ENCODE data around the gene AADACL4. TPM values are rescaled to one million over a fixed set of nuclear protein-coding genes. Genes with fewer than 3 reads are reported as not detected.

AADACL4 gene
- total RNA-seq, 1 experiment from 2014 or later, result not detected

GRCh38 chr1:12614402-12615158 lies 29.3 kb upstream of the AADACL4 start:
- no peaks in the 10 kb centered on the region for H3K27me3 ChIP-seq (ENCODE audit: insufficient read depth, low read length)
- no peak overlapping the region for H2BK120ac ChIP-seq (ENCODE audit: low read depth, low read length, poor library complexity, severe bottlenecking)
- H3K9me3 ChIP-seq (ENCODE audit: control insufficient read depth, low read depth, low read length), result no peaks in the 10 kb centered on the region
- H3K4ac ChIP-seq (ENCODE audit: low read depth, low read length), result no peak overlapping the region
- H3K4me1 ChIP-seq (ENCODE audit: insufficient read depth, low read length), result no peaks in the 10 kb centered on the region; the same call in 1 of the 2 replicates
- no peaks in the 10 kb centered on the region for H3K79me1 ChIP-seq (ENCODE audit: insufficient read depth, low read depth, low read length, poor library complexity, severe bottlenecking)
- H2AFZ ChIP-seq (ENCODE audit: low read length), result no peak overlapping the region
- H3K4me2 ChIP-seq (ENCODE audit: insufficient read depth, insufficient read length, low read length), result peak overlapping the region; percentile 75
- no peak overlapping the region for H3K23ac ChIP-seq (ENCODE audit: insufficient read length, low read depth, low read length)
- no peak overlapping the region for H3K27ac Mint-ChIP-seq
- H4K91ac ChIP-seq (ENCODE audit: insufficient read length, low read depth, low read length), result no peak overlapping the region
- H3K79me2 ChIP-seq (ENCODE audit: insufficient read depth, low read length), result no peaks in the 10 kb centered on the region
- no peaks in the 10 kb centered on the region for H3K27me3 Mint-ChIP-seq (ENCODE audit: low read depth)
- peaks cover 58 to 59% of the 10 kb centered on the region in 2 experiments for H3K4me1 Mint-ChIP-seq
- no peak overlapping the region for H3K56ac ChIP-seq (ENCODE audit: insufficient read length, low read depth, low read length)
- no CpG with 5 or more reads among the region's 7 CpGs for WGBS (ENCODE audit: extremely low coverage, insufficient read length, low lambda C conversion rate)
- H4K5ac ChIP-seq (ENCODE audit: insufficient read length, low read depth, low read length), result no peak overlapping the region
- no peak overlapping the region for H3K14ac ChIP-seq (ENCODE audit: insufficient read depth, low read length)
- H2BK5ac ChIP-seq (ENCODE audit: insufficient read length, low read length), result no peak overlapping the region
- no peak overlapping the region for H4K8ac ChIP-seq (replicated peaks; ENCODE audit: insufficient read length, low read depth, low read length)
- H2AK5ac ChIP-seq (ENCODE audit: insufficient read length, low read length), result no peak overlapping the region
- no peak overlapping the region for H2BK12ac ChIP-seq (ENCODE audit: insufficient read length, low read depth, low read length)
- DNase-seq, result no peak
- no peak overlapping the region for H2BK20ac ChIP-seq (ENCODE audit: low read depth, low read length, poor library complexity, severe bottlenecking)
- H3K36me3 Mint-ChIP-seq (ENCODE audit: insufficient read depth in 1 of 3, low read depth in 3 of 3), result peaks cover 4 to 49% (median 42%) of the 10 kb centered on the region in 3 experiments
- H3K27ac ChIP-seq (ENCODE audit: insufficient read length, low read depth, low read length), result no peak overlapping the region
- peaks cover 23% of the 10 kb centered on the region for H3K23me2 ChIP-seq (ENCODE audit: insufficient read length, low read depth, low read length, poor library complexity, severe bottlenecking)
- H4K20me1 ChIP-seq (ENCODE audit: control insufficient read depth, insufficient read depth, insufficient read length), result no peaks in the 10 kb centered on the region
- H3K18ac ChIP-seq (ENCODE audit: insufficient read length, low read depth, low read length), result no peak overlapping the region
- peak overlapping the region; percentile 96 to 98 for H3K4me3 Mint-ChIP-seq
- H2BK15ac ChIP-seq (ENCODE audit: low read depth, low read length), result no peak overlapping the region
- no peaks in the 10 kb centered on the region for H3K9me3 Mint-ChIP-seq
- H3K9ac ChIP-seq (ENCODE audit: extremely low read depth, insufficient read length, low read length), result no peak overlapping the region
- TF ChIP-seq CTCF (conservative IDR thresholded peaks at IDR 0.05), result no peak
- H3T11ph ChIP-seq (ENCODE audit: low read length), result no peak overlapping the region

Measured in H9 (cell line).